OCI-LY7 (cell line): ENCODE data around the gene CST2.

ENCODE experiments used
- CTCF ChIP-seq: fragments of 200-600 bp; sonication (generic); conservative IDR thresholded peaks from 2 replicates; pipeline ENCODE4 v1.5.1; 2014; ENCODE audit warnings: mild to moderate bottlenecking, antibody characterized with exemption, low read length, moderate library complexity, mixed read lengths
- EZH2phosphoT487 ChIP-seq: fragments of 200-600 bp; sonication (generic); IDR thresholded peaks from 2 replicates; pipeline ENCODE4 v1.6.1; 2018; ENCODE audit warnings: low read depth, borderline replicate concordance, mild to moderate bottlenecking, mixed run types, antibody characterized with exemption, low read length, moderate library complexity, mixed read lengths

- TF ChIP-seq CTCF (no peak), EZH2phosphoT487 (no peak)
Measured at GRCh38 chr20:23832775-23833513, 6.4 kb upstream of the CST2 start.
